K562 (cell line): ENCODE results near the gene ATP6V0E1. TPM values are rescaled to one million over a fixed set of nuclear protein-coding genes. Genes with fewer than 3 reads are reported as not detected.

Source experiments
- ATAC-seq: fragments of 200-7000 bp; cut with Tn5 transposase; 3 replicates; pipeline ENCODE4 v1.9.1; 2020; ENCODE audit warnings: moderate library complexity
- BruUV-seq: library from RNA; stranded (reverse); fragments of 400-500 nt; replicated peaks from 2 replicates; lab custom pipeline; 2021; lab: Mats Ljungman, UMichigan
- CTCF ChIA-PET: fragments of 300-600 bp; formaldehyde crosslinking; extraction: SDS; loops from one replicate; lab custom pipeline; 2021; ENCODE audit warnings: low intra/inter-chr PET ratio; lab: Yijun Ruan, JAX
- POLR2A ChIA-PET: fragments of 300-600, 350-650 bp; sonication (Branson Sonifier 250); formaldehyde crosslinking; extraction: SDS; loops from one replicate; lab custom pipeline; 2021; ENCODE audit warnings: antibody characterized with exemption, inconsistent platforms; lab: Yijun Ruan, JAX
- DNase-seq, 4 experiments: peaks; one replicate each; pipeline versions ENCODE4 v3.0.0 to v3.0.0-alpha.2; 2011 to 2018; ENCODE audit warnings: low spot score in 3 of 4, mixed read lengths in 3 of 4; ENCODE audit errors: extremely low read depth in 1 of 4
- FAIRE-seq: peaks from 2 replicates; lab custom pipeline; 2011; peaks lifted over from hg19 to GRCh38; lab: Jason Lieb, UNC
- H2AFZ ChIP-seq: 2 replicates; pipeline ENCODE4 v1.6.0; 2011; ENCODE audit warnings: low read depth, low read length, control low read depth, inconsistent platforms
- H3K27ac ChIP-seq: fragments of 200-600 bp; 3 replicates; pipeline ENCODE4 v1.8.0; 2011; ENCODE audit warnings: low read depth, mild to moderate bottlenecking, control low read depth, inconsistent platforms, low read length, moderate library complexity, mixed read lengths; ENCODE audit errors: extremely low read depth
- H3K27me3 ChIP-seq, 2 experiments: fragments of 300-600 bp in 1 of 2; 2 replicates in 1 of 2; 3 replicates in 1 of 2; pipeline versions ENCODE4 v1.6.0 to v1.8.0; 2011; ENCODE audit warnings: inconsistent platforms in 2 of 2, low read length in 2 of 2, mild to moderate bottlenecking in 1 of 2, mixed read lengths in 1 of 2, moderate library complexity in 1 of 2; ENCODE audit not compliant: control insufficient read depth in 2 of 2, insufficient read depth in 2 of 2
- H3K36me3 ChIP-seq: fragments of 300-600 bp; 3 replicates; pipeline ENCODE4 v1.8.0; 2011; ENCODE audit warnings: mild to moderate bottlenecking, low read length, inconsistent platforms; ENCODE audit not compliant: control insufficient read depth, insufficient read depth
- H3K4me1 ChIP-seq, 2 experiments: fragments of 200-600 bp in 1 of 2; replicated peaks in 1 of 2; 2 replicates in 1 of 2; 3 replicates in 1 of 2; pipeline versions ENCODE4 v1.5.1 to v1.8.0; 2011; ENCODE audit warnings: inconsistent platforms in 2 of 2, low read length in 2 of 2, mild to moderate bottlenecking in 1 of 2, mixed read lengths in 1 of 2, moderate library complexity in 1 of 2; ENCODE audit not compliant: control insufficient read depth in 2 of 2, insufficient read depth in 2 of 2
- H3K4me2 ChIP-seq: 2 replicates; pipeline ENCODE4 v1.6.1; 2011; ENCODE audit warnings: low read length, control low read depth, inconsistent platforms, mixed read lengths; ENCODE audit not compliant: insufficient read depth
- H3K4me3 ChIP-seq: fragments of 200-600 bp; sonication (generic), shearing (Covaris generic); 2 replicates; pipeline ENCODE4 v1.5.1; 2016; ENCODE audit warnings: control low read depth, inconsistent platforms
- H3K79me2 ChIP-seq: fragments of 200-600 bp; 3 replicates; pipeline ENCODE4 v1.8.0; 2011; ENCODE audit warnings: low read length, inconsistent platforms; ENCODE audit not compliant: control insufficient read depth, insufficient read depth
- H3K9ac ChIP-seq, 2 experiments: 2 replicates each; pipeline versions ENCODE4 v1.6.0 to v1.6.1; 2011; ENCODE audit warnings: low read depth in 2 of 2, low read length in 2 of 2, control low read depth in 1 of 2, inconsistent platforms in 1 of 2, mild to moderate bottlenecking in 1 of 2, mixed read lengths in 1 of 2; ENCODE audit not compliant: insufficient read depth in 1 of 2
- H3K9me1 ChIP-seq: one replicate; pipeline ENCODE4 v1.6.0; 2011; ENCODE audit warnings: inconsistent platforms, mild to moderate bottlenecking, low read length, moderate library complexity; ENCODE audit not compliant: control insufficient read depth, insufficient read depth
- H3K9me3 ChIP-seq: replicated peaks from 2 replicates; pipeline ENCODE4 v1.5.1; 2011; ENCODE audit warnings: low read depth, low read length, inconsistent platforms; ENCODE audit not compliant: control insufficient read depth, insufficient read depth
- H4K20me1 ChIP-seq: replicated peaks from 2 replicates; pipeline ENCODE4 v1.6.1; 2011; ENCODE audit warnings: low read length, inconsistent platforms, mixed read lengths; ENCODE audit not compliant: control insufficient read depth, insufficient read depth
- ELF1 ChIP-seq: fragments of 200-800 bp; sonication (Bioruptor generic); IDR thresholded peaks from 2 replicates; pipeline ENCODE4 v1.6.1; 2016; ENCODE audit warnings: missing genetic modification characterization, missing compliant biosample characterization
- RFX1 ChIP-seq: fragments of 450-650 bp; IDR thresholded peaks from 2 replicates; pipeline ENCODE4 v1.6.1; 2016; ENCODE audit warnings: mild to moderate bottlenecking, moderate library complexity
- SAFB ChIP-seq: fragments of 200-400 bp; formaldehyde crosslinking; IDR thresholded peaks from 2 replicates; pipeline ENCODE4 v1.6.1; 2017; ENCODE audit warnings: low read depth, low read length, borderline replicate concordance
- XRCC5 ChIP-seq: fragments of 200-400 bp; formaldehyde crosslinking; IDR thresholded peaks from 2 replicates; pipeline ENCODE4 v1.6.1; 2017; ENCODE audit warnings: low read depth, mild to moderate bottlenecking, low read length
- ZKSCAN1 ChIP-seq: fragments of 150-350 bp; IDR thresholded peaks from 2 replicates; pipeline ENCODE4 v1.6.1; 2016; ENCODE audit warnings: low read depth, low read length
- WGBS: fragments of 100-300 bp; shearing (Covaris generic); methylation state at CpG from one replicate; pipeline ENCODE4 v1.1.6; 2016; ENCODE audit warnings: low coverage, mixed read lengths; ENCODE audit not compliant: insufficient coverage; ENCODE audit errors: missing lambda C conversion rate; 5-methylcytosine and 5-hydroxymethylcytosine counted together
- in situ Hi-C: fragments of 300-500 bp; cut with MboI; formaldehyde crosslinking; loops from 4 replicates; pipeline ENCODE4 v1.15.0; 2018; ENCODE audit warnings: inconsistent platforms, mixed read lengths
- intact Hi-C: fragments of 100-400 bp; cut with micrococcal nuclease; formaldehyde crosslinking; loops from 2 replicates; pipeline ENCODE4 v1.14.2; 2022
- polyA plus RNA-seq, 8 experiments: library from polyadenylated mRNA; depleted of rRNA in 4 of 8; stranded (reverse) in 5 of 8; unstranded in 3 of 8; fragments of >200 nt; fragmentation: Nextera tagmentation in 2 of 8; fragmentation: Illumina TruSeq in 1 of 8; extraction: Ambion mirVana in 2 of 8; extraction: Trizol in 1 of 8; gene quantifications; 2 replicates each; pipeline versions ENCODE4 v1.2.1 to v1.2.3, GENCODE V29; 2011 to 2014; ENCODE audit warnings: inconsistent platforms in 1 of 8, missing spikeins in 1 of 8
- total RNA-seq, 7 experiments: library from RNA; depleted of rRNA in 6 of 7; stranded (reverse); fragments of >200 nt in 6 of 7; fragmentation: Illumina TruSeq in 2 of 7; extraction: Trizol in 2 of 7; gene quantifications; 2 replicates each; pipeline versions ENCODE4 v1.2.1 to v1.2.3, GENCODE V29; 2011 to 2021; ENCODE audit warnings: low replicate concordance in 1 of 7

The ATP6V0E1 gene
- total and polyA plus RNA-seq, 9 of the 15 experiments (the other 6 are each of a cell fraction or from before 2014, with no cell fraction given), result 63.8 to 395 (median 112) TPM

DNA sequence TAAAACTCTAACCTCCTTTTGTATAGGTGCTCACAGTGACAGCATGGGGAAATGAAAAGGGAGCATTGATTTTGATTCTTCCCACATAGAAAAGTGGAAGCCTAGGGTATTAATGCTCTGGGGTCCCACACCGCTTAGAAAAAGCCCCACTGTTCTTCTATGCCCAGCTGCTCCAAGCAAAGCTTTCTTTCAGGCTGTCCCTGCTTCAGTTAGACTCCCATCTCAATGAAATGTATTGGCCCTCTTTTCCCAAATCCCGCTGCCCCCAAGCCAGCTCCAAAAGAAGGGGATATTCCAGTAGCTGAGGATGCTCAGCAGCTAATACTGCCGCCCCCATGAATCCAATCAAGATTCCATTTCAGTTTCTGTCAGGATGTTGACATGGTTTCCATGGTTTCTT lies 55.6 kb downstream of the ATP6V0E1 start:
- DNase-seq (no peak), ATAC-seq (no peak), FAIRE-seq (no peak)
- Histone ChIP-seq H3K9ac (no peak overlapping the region), H3K27me3 (no peaks in the 10 kb centered on the region), H2AFZ (no peak overlapping the region), H3K4me3 (no peak overlapping the region), H3K9me1 (no peaks in the 10 kb centered on the region), H3K36me3 (peaks cover 22% of the 10 kb centered on the region; the same call in 2 of the 3 replicates), H3K4me1 (no peaks in the 10 kb centered on the region; a peak in 1 of 5 replicates), H3K79me2 (no peaks in the 10 kb centered on the region), H3K4me2 (no peak overlapping the region), H3K27ac (no peak overlapping the region), H4K20me1 (no peaks in the 10 kb centered on the region), H3K9me3 (no peaks in the 10 kb centered on the region)
- ChIA-PET POLR2A (interaction anchor here (0.5 to 1.3 kb wide), 4 partner anchors 10 to 924 kb away, joined by 3 to 8 read pairs (median 3); no protein-coding TSS in a partner anchor), CTCF (no interaction called here)
- 85% methylated on average over 2 of the region's 3 CpGs for WGBS
- TF ChIP-seq SAFB (no peak), RFX1 (0 out of 2 replicates have a peak, but pooled peaks have one; percentile 41), ELF1 (tag) (no peak)
- no TSS peak for BruUV-seq
- intact Hi-C loops (no loop called here), in situ Hi-C loops (no loop called here)

DNA sequence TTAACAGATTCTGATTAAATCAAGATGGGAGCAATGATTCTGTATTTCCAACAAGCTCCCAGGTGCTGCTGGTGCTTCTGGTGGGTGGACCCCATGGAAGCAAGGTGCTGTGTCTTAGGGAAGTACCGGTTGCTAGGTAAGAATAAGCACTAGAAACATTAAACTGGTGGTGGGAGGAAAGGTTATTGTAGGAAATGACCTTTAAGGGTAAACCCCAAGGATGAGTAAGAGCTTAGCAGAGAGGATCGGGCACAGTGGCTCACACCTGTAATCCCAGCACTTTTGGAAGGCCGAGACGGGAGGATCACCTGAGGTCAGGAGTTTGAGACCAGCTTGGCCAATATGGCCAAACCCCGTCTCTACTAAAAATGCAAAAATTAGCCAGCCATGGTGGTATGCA lies 56.4 kb downstream of the ATP6V0E1 start:
- Histone ChIP-seq H3K4me2 (no peak overlapping the region), H3K4me1 (no peaks in the 10 kb centered on the region; a peak in 1 of 5 replicates), H3K9ac (no peak overlapping the region), H3K4me3 (no peak overlapping the region), H3K36me3 (peaks cover 15% of the 10 kb centered on the region; the same call in 2 of the 3 replicates), H3K27me3 (no peaks in the 10 kb centered on the region), H3K9me3 (no peaks in the 10 kb centered on the region), H3K9me1 (no peaks in the 10 kb centered on the region), H2AFZ (no peak overlapping the region), H3K79me2 (no peaks in the 10 kb centered on the region), H4K20me1 (no peaks in the 10 kb centered on the region), H3K27ac (no peak overlapping the region)
- no peak for ATAC-seq
- FAIRE-seq, result no peak
- ChIA-PET CTCF (no interaction called here), POLR2A (interaction anchor here (0.6 to 0.7 kb wide), 2 partner anchors 105 to 505 kb away, joined by 3 to 4 read pairs; no protein-coding TSS in a partner anchor)
- TF ChIP-seq ZKSCAN1, result no peak
- no peak for TF ChIP-seq XRCC5
- WGBS, result 78% methylated on average over 5 of the region's 5 CpGs
- BruUV-seq, result no TSS peak
- no peak for DNase-seq
- in situ Hi-C loops, result no loop called here
- intact Hi-C loops, result no loop called here
